ENCODE measurements around the gene CADM3.

GRCh38 chr1:159172614-159173291 is 1.3 kb downstream of the CADM3 start:
- TF ChIP-seq HMGXB4 (CRISPR knock-in tag; IDR thresholded peaks at IDR 0.05) (no peak), KLF16 (IDR thresholded peaks at IDR 0.05) (no peak), MYC (IDR thresholded peaks at IDR 0.05; ENCODE audit: low read depth, low read length) (no peak), MYC (CRISPR knock-in tag; IDR thresholded peaks at IDR 0.05; ENCODE audit: borderline replicate concordance, low read depth) (no peak), POLR2A (conservative IDR thresholded peaks at IDR 0.05) (no peak), CTCF (IDR thresholded peaks at IDR 0.05 in 2 of 3, conservative IDR thresholded peaks at IDR 0.05 in 1 of 3; ENCODE audit: insufficient read depth in 2 of 3, low read depth in 1 of 3, low read length in 3 of 3) (no peak), CHD4 (IDR thresholded peaks at IDR 0.05; ENCODE audit: insufficient read depth, insufficient replicate concordance, low read depth, low read length, poor library complexity, severe bottlenecking) (no peak), CBFB (CRISPR knock-in tag; IDR thresholded peaks at IDR 0.05) (no peak), POLR2AphosphoS5 (IDR thresholded peaks at IDR 0.05; ENCODE audit: control insufficient read depth, insufficient read depth, low read depth, low read length) (no peak), CBX5 (IDR thresholded peaks at IDR 0.05; ENCODE audit: borderline replicate concordance, low read depth) (no peak), KDM1A (IDR thresholded peaks at IDR 0.05) (no peak), USF2 (CRISPR knock-in tag; IDR thresholded peaks at IDR 0.05) (no peak), CTCFL (IDR thresholded peaks at IDR 0.05; ENCODE audit: borderline replicate concordance, insufficient read depth, low read depth, low read length, poor library complexity, severe bottlenecking) (no peak)
